ENCODE results near the gene C1orf159.
"Not testable (repeated sequence)": the region's sequence is repeated elsewhere in the genome, so short reads cannot be mapped to it uniquely, and the experiment has no call there.

Gene C1orf159

DNA sequence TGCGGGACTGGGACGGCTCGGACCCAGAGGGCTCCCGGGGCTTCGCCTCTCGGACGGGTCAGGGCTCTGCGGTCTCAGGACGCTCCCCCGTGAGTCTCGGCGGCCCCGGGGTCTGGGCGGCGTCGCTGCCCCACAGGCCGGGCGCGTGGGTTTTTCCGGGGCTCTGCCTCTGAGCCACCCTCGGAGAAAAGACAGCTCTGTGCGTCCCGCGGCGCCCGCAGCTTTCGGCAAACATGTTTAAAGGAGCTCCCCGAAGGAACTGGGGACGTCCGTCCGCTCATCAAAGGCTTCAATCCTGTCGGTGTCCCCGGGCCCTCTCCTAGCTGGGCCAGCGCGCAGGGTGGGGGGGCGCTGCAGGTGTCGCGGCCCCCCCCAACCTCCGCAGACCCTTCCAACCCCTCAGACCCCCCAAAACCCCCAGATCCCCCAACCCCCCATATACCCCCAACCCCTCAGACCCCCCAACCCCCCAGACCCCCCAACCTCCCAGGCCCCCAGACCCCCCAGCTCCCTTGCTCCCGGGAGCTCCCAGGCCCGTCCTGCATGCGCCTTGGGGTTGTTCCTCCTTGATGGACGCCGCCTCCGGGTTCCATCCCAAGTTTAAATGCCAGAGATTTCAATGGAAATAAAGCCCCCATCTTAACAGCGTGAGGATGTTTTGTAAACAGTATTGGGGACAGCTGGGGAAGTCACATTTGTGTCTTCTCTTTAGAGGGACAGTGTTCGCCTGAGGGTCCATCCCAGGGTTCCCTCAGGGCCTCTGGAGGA is 996 bp upstream of the C1orf159 start:
- peak in 1 of 4 experiments; percentile 37 for DNase-seq

DNA sequence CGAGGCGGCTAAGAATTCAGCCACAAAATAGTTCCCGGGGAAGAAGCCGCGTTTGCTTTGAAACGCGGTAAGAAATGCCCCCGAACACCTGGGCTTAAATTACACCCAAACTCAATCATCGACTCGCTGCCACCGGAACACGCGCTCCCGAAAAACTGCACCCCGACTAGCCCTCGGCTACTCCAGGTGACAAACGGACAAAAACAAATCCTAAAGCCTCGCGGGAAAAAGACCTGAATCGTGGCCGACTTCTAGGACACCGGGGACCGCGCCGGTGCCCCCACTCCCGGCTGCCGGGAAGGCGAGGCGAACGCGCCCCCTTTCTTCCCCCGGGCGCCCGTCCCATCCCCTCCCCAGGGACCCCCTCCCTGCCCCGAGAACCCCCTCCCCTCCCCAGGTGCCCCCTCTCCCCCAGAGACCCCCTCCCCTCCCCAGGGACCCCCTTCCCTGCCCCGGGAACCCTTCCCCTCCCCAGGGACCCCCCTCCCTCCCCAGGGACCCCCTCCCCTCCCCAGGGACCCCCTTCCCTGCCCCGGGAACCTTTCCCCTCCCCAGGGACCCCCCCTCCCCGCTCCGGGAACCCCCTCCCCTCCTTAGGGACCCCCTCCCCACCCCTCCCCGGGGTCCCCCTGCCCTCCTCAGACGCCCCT is 628 bp downstream of the C1orf159 start:
- DNase-seq: no peak

- no peak for DNase-seq
These were observed 1.5 kb downstream of the C1orf159 start for GRCh38 chr1:1114431-1114830.

- no peak for DNase-seq
These were observed 3.5 kb downstream of the C1orf159 start for GRCh38 chr1:1112237-1112985.

GRCh38 chr1:1111516-1112236 is 4.2 kb downstream of the C1orf159 start:
- DNase-seq: no peak

- DNase-seq: no peak
These were observed 5.3 kb downstream of the C1orf159 start for GRCh38 chr1:1110561-1110971.

GRCh38 chr1:1109743-1110142 is 6.1 kb downstream of the C1orf159 start:
- DNase-seq: no peak

GRCh38 chr1:1106510-1107221 is 9.2 kb downstream of the C1orf159 start:
- DNase-seq: no peak

DNA sequence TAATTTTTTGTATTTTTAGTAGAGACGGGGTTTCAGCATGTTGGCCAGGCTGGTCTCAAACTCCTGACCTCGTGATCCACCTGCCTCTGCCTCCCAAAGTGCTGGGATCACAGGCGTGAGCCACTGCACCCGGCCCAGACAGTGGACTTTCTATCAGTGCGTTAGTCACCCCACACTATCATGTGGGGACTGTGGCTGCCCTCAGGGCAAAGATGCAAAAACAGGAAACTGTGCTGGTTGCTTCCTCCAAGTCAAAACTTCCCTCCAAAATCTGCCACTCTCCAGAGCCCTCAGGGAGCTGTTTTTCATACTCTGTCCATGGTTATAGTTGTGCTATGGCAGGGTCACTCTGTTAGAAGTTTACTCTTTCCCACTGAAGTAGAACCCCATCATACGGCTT is 11.7 kb downstream of the C1orf159 start:
- DNase-seq: not testable (repeated sequence)

DNA sequence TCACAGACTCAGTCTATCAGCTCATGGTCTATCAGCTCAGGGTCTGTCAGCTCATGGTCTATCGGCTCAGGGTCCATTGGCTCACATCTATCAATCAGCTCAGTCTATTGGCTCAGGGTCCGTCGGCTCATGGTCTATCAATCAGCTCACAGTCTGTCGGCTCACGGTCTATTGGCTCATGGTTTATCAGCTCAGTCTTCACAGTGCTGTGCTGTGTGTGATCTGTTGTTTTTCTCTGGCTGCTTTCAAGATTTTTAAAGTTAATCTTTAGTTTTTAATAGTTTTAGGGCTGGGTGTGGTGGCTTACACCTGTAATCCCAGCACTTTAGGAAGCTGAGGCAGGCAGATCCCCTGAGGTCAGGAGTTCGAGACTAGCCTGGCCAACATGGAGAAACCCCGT is 14.4 kb downstream of the C1orf159 start:
- DNase-seq: no peak

DNA sequence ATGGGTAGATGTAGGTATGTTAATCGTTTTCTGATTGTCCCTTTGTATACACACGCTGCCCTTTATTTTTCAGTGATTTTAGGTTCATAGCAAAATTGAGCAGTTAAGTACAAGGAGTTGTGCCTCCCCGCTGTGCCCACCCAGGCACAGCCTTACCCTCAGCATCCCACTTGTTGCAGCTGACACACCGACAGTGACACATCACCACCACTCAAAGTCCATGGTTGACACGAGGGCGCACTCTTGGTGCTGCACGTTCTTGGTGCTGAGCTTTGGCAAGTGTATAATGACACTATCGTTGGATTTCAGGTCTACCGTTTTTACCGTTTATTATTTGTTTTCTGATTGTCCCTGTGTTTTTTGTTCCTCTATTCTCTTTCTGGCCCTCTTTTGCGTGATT is 15.6 kb downstream of the C1orf159 start:
- no peak for DNase-seq

DNA sequence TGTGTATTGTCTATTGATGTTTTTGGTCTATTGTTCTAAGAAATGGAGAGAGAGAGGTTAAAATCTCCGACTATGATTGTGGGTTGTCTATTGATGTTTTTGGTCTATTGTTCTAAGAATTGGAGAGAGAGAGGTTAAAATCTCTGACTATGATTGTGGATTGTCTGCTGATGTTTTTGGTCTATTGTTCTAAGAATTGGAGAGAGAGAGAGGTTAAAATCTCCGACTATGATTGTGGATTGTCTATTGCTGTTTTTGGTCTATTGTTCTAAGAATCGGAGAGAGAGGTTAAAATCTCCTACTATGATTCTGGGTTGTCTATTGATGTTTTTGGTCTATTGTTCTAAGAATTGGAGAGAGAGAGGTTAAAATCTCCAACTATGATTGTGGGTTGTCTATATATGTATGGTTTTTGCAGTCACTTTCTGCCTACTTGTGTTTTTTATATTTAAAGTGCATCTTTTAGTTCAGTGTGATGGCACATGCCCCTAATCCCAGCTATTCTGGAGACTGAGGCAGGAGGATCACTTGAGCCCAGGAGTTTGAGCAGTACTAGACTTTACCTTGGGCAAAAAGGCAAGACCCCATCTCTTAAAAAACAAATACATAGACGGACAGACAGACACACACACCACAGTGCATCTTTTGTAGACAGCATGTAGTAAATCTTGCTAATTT is 16.2 kb downstream of the C1orf159 start:
- no peak for DNase-seq

- no peak for DNase-seq
These were observed 17.0 kb downstream of the C1orf159 start for GRCh38 chr1:1098681-1099421.

GRCh38 chr1:1096136-1096535 is 19.8 kb downstream of the C1orf159 start:
- DNase-seq: not testable (repeated sequence)

GRCh38 chr1:1094981-1095380 is 20.9 kb downstream of the C1orf159 start:
- no peak for DNase-seq

- no peak for DNase-seq
These were observed 22.3 kb downstream of the C1orf159 start for GRCh38 chr1:1093610-1093943.

GRCh38 chr1:1092894-1093609 is 22.8 kb downstream of the C1orf159 start:
- DNase-seq: no peak

DNA sequence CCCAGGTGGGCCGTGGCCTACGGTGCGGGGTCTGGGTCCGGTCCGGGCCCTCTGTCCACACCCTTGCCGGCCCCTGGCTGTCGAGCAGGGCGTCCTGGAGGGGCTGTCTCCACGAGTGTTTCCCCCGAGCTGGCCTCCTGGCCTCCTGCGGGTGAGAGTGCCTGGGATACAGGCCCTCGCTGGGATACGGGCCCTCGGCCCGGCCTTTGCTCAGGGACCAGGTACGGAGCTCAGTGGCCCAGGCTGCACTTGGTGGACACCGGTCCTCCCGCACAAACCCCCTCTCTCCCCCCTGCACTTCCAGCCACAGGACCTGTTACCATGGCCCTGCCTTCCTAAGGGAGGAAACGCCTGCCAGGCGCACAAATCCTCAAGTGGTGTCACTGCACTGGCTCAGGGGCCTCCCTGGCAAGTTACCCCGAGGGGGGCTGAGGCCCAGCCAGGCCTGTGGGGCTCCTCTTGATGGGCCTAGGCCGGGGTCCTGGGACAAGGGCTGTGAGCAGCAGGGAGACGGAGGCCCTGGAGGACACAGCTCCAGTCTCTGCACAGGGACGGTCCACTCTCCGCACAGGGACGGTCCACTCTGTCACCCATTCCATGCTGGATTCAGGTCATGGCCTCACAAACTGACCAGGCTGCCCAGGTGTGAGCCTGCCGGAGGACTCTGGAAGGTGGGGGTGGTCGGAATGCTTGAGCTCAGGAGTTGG is 23.6 kb downstream of the C1orf159 start:
- DNase-seq: no peak

DNA sequence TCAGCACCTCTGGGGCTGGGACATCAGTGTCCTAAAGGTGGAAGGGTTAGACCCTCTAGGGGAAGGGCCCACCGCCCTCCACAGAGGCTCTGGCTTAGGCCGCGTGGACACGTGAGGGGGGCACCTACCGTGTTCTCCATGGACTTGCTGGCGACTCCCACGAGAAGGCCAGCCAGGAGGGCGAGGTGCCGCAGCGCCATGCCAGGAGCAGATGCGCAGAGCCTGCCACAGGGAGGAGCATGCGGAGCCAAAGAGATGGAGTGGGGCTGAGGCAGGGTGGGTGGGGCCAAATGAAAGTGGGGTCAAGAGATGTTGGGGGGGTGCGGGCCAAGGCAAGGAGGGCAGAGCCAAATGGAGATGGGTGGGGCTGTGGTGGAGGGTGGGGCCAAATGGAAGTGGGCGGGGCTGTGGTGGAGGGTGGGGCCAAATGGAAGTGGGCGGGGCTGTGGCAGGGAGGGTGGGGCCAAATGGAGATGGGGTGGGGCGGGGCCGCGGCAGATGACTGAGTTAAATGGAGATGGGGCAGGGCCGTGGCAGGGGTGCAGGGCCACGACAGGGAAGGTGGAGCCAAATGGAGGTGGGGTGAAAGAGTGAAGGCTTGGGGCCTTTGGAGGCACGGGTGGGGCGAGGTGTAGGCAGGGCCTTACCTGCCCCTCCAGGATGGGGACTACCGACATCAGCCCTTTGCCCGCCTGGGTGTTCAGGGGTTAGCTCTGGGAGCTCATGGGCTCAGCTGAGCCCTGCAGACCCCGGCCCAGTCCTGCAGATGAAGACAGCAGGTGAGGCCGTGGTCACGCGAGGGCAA is 24.3 kb downstream of the C1orf159 start:
- no peak for DNase-seq

Data from activated naive CD4-positive, alpha-beta T cell (primary cell).